Measurements from ENCODE around the gene FRZB.

DNA sequence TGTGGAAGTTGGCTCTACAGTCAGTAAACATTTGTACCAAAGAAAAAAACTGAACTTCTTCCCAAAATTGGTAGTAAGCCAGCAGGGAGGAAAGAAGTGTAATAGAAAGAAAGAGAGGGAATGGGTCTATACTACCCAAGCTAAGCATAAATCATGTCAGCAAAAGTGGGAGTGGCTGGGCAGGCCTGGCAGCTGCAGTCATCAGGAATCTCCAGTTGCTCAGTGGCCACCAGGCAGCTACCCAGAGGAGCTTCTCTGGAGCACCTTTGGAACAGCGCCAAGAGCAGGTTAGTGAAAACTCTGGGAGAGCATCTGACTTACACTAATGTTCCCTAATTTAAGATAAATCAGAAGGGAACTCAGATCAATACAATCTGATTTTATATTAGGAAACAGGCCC is 14.3 kb downstream of the FRZB start:
- TF ChIP-seq, protein P1, sequence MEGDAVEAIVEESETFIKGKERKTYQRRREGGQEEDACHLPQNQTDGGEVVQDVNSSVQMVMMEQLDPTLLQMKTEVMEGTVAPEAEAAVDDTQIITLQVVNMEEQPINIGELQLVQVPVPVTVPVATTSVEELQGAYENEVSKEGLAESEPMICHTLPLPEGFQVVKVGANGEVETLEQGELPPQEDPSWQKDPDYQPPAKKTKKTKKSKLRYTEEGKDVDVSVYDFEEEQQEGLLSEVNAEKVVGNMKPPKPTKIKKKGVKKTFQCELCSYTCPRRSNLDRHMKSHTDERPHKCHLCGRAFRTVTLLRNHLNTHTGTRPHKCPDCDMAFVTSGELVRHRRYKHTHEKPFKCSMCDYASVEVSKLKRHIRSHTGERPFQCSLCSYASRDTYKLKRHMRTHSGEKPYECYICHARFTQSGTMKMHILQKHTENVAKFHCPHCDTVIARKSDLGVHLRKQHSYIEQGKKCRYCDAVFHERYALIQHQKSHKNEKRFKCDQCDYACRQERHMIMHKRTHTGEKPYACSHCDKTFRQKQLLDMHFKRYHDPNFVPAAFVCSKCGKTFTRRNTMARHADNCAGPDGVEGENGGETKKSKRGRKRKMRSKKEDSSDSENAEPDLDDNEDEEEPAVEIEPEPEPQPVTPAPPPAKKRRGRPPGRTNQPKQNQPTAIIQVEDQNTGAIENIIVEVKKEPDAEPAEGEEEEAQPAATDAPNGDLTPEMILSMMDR (IDR thresholded peaks at IDR 0.05), result no peak
- no peak for TF ChIP-seq EZH2 (IDR thresholded peaks at IDR 0.05)
- TF ChIP-seq EZH2phosphoT487 (IDR thresholded peaks at IDR 0.05), result no peak
